ENCODE measurements around the gene DOCK6.

Gene DOCK6

GRCh38 chr19:11224429-11224828 is 37.9 kb downstream of the DOCK6 start:
- Histone ChIP-seq H3K27ac (no peak overlapping the region), H3K9me3 (peaks cover 0 to 15% (median 11%) of the 10 kb centered on the region in 3 donors), H3K27me3 (no peaks in the 10 kb centered on the region), H3K4me1 (no peaks in the 10 kb centered on the region), H3K36me3 (peaks cover 20 to 80% (median 47%) of the 10 kb centered on the region in 3 donors), H3K4me3 (no peak overlapping the region)
- intact Hi-C loops (cut with DNase I; ENCODE audit: low total_unique reads), result no loop called here
- TF ChIP-seq CTCF (IDR thresholded peaks at IDR 0.05), result no peak
- no peak for DNase-seq

GRCh38 chr19:11223200-11223599 is 39.1 kb downstream of the DOCK6 start:
- intact Hi-C loops (cut with DNase I; ENCODE audit: low total_unique reads), result no loop called here
- peaks cover 20 to 75% (median 47%) of the 10 kb centered on the region in 3 donors for H3K36me3 ChIP-seq

GRCh38 chr19:11221082-11221598 is 41.2 kb downstream of the DOCK6 start:
- intact Hi-C loops (cut with DNase I; ENCODE audit: low total_unique reads), result no loop called here
- H3K9me3 ChIP-seq, result peaks cover 0 to 15% (median 11%) of the 10 kb centered on the region in 3 donors

More at GRCh38 chr19:11223200-11223599, 39.1 kb downstream of the DOCK6 start:
- Histone ChIP-seq H3K27me3 (no peaks in the 10 kb centered on the region), H3K27ac (no peak overlapping the region), H3K4me1 (no peaks in the 10 kb centered on the region), H3K9me3 (peaks cover 0 to 15% (median 11%) of the 10 kb centered on the region in 3 donors), H3K4me3 (no peak overlapping the region)
- TF ChIP-seq CTCF (IDR thresholded peaks at IDR 0.05), result no peak
- DNase-seq, result no peak

GRCh38 chr19:11214387-11214786 is 47.9 kb downstream of the DOCK6 start:
- no peak overlapping the region for H3K4me3 ChIP-seq
- H3K9me3 ChIP-seq, result no peaks in the 10 kb centered on the region
- H3K27me3 ChIP-seq, result no peaks in the 10 kb centered on the region
- TF ChIP-seq CTCF (IDR thresholded peaks at IDR 0.05), result no peak
- H3K36me3 ChIP-seq, result peaks cover 15 to 72% (median 32%) of the 10 kb centered on the region in 3 donors
- no peak for DNase-seq
- intact Hi-C loops (cut with DNase I; ENCODE audit: low total_unique reads), result no loop called here
- H3K4me1 ChIP-seq, result no peaks in the 10 kb centered on the region
- no peak overlapping the region for H3K27ac ChIP-seq

More at GRCh38 chr19:11221082-11221598, 41.2 kb downstream of the DOCK6 start:
- H3K27ac ChIP-seq, result no peak overlapping the region
- TF ChIP-seq CTCF (IDR thresholded peaks at IDR 0.05), result no peak
- no peaks in the 10 kb centered on the region for H3K27me3 ChIP-seq
- H3K36me3 ChIP-seq, result peaks cover 24 to 73% (median 46%) of the 10 kb centered on the region in 3 donors
- H3K4me1 ChIP-seq, result no peaks in the 10 kb centered on the region
- H3K4me3 ChIP-seq, result no peak overlapping the region
- no peak for DNase-seq

- Histone ChIP-seq H3K9me3 (no peaks in the 10 kb centered on the region), H3K27ac (no peak overlapping the region), H3K4me3 (no peak overlapping the region), H3K36me3 (peaks cover 6 to 70% (median 13%) of the 10 kb centered on the region in 3 donors), H3K27me3 (no peaks in the 10 kb centered on the region), H3K4me1 (no peaks in the 10 kb centered on the region)
- intact Hi-C loops (cut with DNase I; ENCODE audit: low total_unique reads), result no loop called here
- no peak for DNase-seq
- no peak for TF ChIP-seq CTCF (IDR thresholded peaks at IDR 0.05)
Measured at GRCh38 chr19:11210656-11210928, 51.7 kb downstream of the DOCK6 start.
